Activated CD4-positive, CD25-positive, alpha-beta regulatory T cell (primary cell): Measurements from ENCODE around the gene SPATA16.
"Not testable (repeated sequence)": the region's sequence is repeated elsewhere in the genome, so short reads cannot be mapped to it uniquely, and the experiment has no call there.

ENCODE experiments used
- DNase-seq, 4 experiments: peaks; one replicate each; lab custom pipeline; 2025; lab: John Stamatoyannopoulos, UW

SPATA16 gene

GRCh38 chr3:173064631-173065030 is 76.4 kb downstream of the SPATA16 start:
- no peak for DNase-seq

DNA sequence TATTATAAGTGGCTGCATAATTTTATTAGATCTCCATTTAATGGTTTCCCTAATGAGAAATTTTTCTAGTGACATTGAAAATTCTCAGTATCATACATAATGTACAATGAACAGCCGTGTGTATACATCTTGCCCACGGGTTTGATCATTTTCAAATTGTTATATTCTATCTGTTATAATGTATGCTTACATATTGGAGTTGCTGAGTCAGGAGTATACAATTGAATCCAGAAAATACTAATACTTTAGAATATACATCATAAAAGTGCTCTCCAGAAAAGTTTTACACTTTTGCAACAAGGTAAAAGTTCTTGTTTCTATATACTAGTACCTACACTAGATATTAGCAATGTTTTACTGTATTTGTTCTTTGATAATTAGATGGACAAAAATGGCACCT is 82.8 kb downstream of the SPATA16 start:
- no peak for DNase-seq

- DNase-seq = no peak
Measured at GRCh38 chr3:173055228-173055933, 85.7 kb downstream of the SPATA16 start.

DNA sequence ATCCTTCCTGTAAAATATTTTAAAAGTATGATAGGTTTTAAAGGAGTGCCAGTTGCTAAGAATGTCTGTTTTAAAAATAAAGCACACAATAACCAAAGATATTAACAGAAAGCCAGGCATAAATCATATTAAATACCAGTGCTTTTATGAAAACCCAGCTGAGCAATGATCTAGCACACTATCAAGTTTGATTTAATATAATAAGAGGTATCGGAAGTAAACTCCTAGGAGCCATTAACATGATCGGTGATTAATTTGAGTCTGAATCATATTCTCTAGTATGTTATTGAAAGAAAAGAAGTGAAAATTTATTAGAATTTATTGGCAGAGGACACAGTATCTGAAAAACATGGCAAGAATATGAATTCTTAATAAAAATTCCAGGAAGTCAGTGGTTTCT is 91.7 kb downstream of the SPATA16 start:
- DNase-seq = no peak

DNA sequence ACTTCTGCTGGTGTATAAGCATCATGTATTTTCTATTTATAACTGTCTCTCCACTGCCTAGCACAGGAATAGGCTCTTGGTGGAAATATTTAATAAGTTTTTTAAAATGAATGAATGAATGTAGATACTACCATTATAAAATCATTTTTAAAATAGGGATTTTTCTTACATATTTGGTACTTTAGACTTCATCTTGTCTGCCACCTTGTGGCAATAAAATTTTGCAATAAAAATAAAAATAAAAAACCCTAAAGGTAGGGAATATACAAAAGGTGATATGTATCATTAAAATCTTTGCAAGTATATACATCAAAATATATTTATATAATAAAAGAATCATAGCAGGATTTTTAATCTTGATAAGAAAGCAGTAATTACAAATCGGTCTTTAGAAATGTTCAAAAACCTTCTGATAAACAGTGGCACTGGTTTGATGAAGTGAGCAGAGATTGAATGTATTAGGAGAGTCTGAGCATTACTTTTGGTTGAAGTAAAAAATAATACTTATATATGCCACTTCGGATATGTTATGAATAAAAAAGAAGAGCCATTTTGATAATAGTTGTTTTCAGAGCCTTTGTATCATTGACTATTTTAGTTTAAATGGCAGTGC is 95.2 kb downstream of the SPATA16 start:
- no peak for DNase-seq

GRCh38 chr3:173044998-173045397 is 96.0 kb downstream of the SPATA16 start:
- DNase-seq = no peak

DNA sequence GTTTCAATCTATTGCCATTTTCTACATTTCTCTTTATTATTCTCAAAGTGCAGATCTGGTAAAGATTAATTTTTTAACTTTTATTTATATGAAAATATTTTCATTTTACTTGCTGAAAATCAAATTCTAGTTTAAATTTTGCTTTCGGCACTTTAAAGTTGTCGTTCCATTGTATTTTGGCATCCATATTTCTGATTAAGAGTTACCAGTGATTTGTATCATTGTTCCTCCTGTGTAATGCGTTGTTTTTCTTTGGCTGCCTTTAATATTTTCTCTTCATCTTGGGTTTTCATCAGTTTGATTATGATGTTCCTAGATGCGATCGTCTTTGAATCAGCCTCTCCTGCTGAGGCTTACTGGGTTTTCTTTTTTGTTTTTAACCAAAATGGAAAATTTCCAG is 97.3 kb downstream of the SPATA16 start:
- DNase-seq = no peak

DNA sequence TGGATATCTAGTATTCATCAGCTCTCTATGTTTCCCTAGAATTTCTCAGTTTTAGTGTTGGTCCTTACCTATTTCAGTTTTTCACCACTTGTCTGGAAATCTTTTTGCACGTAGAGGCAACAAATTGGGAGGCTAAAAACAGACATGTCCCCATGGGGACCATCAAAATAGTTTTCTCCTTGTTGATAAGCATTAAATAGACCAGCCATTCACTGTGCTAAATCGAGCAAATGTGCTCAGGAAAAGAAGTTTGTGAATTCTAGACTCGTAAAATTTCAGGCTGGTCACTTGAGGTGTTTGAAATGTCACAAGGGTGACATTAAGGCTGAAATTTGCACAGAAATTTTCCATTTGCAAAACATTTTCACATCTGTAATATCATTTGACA is 102.6 kb downstream of the SPATA16 start:
- DNase-seq = no peak

- DNase-seq = no peak
Measured at GRCh38 chr3:173037840-173038483, 103.1 kb downstream of the SPATA16 start.

DNA sequence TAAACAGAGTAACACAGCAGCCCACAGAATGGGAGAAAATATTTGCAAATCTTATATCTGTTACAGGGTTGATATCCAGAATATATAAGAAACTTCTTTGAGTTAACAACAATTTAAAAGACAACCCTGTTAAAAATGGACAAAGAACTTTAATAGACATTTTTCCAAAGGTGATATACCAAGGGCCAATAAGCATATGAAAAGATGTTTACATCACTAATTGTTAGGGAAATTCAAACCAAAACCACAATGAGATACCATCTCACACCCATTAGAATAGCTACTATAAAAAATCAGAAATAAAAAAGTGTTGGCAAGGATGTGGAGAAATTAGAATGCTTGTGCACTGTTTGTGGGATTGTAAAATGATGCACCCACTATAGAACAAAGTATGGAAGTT is 110.8 kb downstream of the SPATA16 start:
- no peak for DNase-seq

DNA sequence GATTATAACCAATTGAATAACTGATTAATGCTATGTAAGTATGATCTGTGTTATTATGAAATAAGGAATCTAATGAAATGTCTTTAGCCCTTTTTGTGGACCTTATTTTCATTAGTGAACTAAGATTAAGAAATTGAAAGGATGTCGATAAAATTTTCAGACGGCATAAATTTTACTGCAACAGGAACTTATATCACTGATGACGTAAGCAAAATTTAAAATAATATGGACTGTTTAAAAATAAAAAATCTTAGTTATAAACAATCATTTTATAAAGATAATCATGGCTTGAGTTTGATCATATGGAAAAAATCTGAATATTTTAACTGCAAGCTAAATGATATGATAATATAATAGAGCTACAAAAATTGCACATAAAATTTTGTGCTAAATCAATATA is 112.7 kb downstream of the SPATA16 start:
- DNase-seq = no peak

DNA sequence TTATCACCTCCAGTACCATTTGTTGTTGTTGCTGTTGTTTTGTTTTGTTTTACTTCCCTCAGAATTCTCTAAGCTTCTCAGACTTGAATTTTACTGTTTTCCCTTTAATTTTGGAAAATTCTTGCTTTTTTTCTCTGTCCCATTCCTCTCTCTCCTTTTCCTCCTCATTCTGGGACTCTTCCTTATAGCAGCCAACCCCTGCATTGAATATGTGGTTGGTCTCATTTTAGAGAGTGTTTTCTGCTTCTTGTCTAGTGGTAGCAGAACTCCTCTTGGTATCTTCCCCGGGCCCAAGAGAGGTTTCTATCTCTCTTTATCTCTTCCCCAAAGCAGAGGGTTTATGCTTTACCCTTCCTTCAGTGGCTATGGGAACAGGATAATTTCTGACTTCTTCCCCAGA is 113.6 kb downstream of the SPATA16 start:
- DNase-seq = no peak

GRCh38 chr3:173025941-173026340 is 115.1 kb downstream of the SPATA16 start:
- no peak for DNase-seq

DNA sequence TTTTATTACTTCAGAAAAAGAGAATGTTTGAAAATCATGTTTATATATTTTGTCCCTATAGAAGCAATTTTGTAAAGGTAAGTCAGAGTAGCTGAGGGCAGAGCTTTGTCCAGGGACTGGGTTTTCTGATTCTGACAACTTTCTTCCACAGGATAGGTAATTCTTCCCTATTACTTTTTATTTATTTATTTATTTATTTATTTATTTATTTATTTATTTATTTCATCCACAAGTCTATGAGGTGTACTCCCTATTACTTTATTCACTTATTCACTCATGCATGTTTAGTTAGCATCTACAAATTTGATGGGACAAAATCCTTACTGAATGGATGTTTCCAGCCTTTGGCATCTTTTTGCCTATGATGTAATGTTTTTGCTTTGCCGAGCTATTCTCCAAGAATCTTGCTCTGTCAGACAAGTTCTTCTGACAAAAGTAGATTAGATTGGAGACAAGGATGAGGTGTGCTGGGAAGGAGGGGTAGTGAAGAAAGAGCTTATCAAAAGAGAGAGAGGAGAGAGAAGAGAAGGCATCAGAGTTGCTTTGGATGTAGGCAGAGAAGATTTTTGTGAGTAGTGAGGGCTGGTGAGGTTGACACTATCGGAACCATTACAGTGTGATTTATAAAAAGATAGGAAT is 119.4 kb downstream of the SPATA16 start:
- DNase-seq = no peak

GRCh38 chr3:173020128-173020527 is 120.9 kb downstream of the SPATA16 start:
- DNase-seq = not testable (repeated sequence)

GRCh38 chr3:173019378-173019777 is 121.7 kb downstream of the SPATA16 start:
- no peak for DNase-seq

- DNase-seq = no peak
Measured at GRCh38 chr3:173018758-173019157, 122.3 kb downstream of the SPATA16 start.

- no peak for DNase-seq
Measured at GRCh38 chr3:173013219-173013832, 127.7 kb downstream of the SPATA16 start.

- DNase-seq = no peak
Measured at GRCh38 chr3:173009410-173009809, 131.6 kb downstream of the SPATA16 start.

- no peak for DNase-seq
Measured at GRCh38 chr3:173008978-173009377, 132.1 kb downstream of the SPATA16 start.

DNA sequence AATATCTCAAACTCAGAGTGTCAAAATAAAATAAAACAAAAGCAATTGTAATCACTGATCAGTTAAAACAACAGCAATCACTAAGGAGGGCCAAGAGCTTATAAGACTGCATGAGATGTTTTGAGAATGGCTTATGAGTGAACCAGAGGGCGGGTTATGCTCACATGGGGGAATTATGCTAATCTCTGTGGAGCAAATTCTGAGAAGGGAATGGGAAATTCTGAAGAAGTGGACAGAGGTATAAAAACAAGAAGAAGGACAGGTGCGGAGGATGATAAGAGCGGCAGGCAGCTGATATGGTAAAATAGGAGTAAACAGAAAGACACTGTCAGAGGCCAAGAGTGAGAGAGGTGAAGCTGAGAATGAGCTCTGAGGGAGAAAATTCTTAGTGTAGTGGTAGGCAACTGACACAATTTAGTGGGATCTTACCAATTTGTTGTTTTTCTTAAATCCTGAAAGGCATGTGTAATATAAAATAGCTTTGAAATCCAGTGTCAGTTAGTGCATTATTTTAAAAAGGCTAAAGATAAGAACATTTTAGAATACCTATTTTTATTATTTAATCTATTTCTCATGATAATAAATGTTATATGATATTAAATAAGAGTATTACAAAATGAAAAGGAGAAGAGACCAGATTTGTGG is 133.8 kb downstream of the SPATA16 start:
- no peak for DNase-seq

DNA sequence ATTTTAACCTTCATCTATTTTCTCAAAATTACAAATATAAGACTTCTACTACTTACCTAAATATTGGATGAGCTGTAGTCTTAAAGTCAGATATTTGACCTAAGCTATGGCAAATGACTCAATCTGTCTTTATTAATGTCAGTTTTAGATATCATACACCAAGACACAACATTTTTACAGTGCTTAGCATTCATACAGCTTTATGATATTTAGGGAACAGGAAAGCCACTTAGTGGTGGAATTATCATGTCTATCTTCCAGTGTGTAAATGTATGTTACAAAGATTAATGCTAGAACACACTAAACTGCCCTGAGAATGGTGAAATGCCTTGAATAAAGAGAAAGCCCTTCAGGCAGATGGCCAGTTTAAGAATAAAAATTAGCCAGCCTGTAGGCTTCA is 135.0 kb downstream of the SPATA16 start:
- DNase-seq = no peak
